CD8-positive, alpha-beta memory T cell (primary cell): Measurements from ENCODE around the gene IGFBP4. TPM values are rescaled to one million over a fixed set of nuclear protein-coding genes. Genes with fewer than 3 reads are reported as not detected.

Source experiments
- CTCF ChIA-PET: fragments of 350-600 bp; sonication (Branson Sonifier 250); formaldehyde crosslinking; loops from one replicate; lab custom pipeline; 2021; ENCODE audit warnings: antibody characterized with exemption; lab: Charles Lee
- POLR2A ChIA-PET: fragments of 350-600 bp; sonication (Branson Sonifier 250); formaldehyde crosslinking; loops from one replicate; lab custom pipeline; 2021; ENCODE audit warnings: antibody characterized with exemption; lab: Charles Lee
- DNase-seq, 5 donors: peaks; one replicate each; pipeline versions ENCODE4 v3.0.0 to v3.0.0-alpha.2; 2020 to 2022; ENCODE audit warnings: mixed read lengths in 1 of 5
- H3K27ac ChIP-seq: one replicate; pipeline ENCODE4 v1.7.0; 2013; ENCODE audit warnings: low read depth, mild to moderate bottlenecking, low read length, moderate library complexity
- H3K27me3 ChIP-seq: 2 replicates; pipeline ENCODE4 v1.7.0; 2013; ENCODE audit warnings: low read length, mild to moderate bottlenecking; ENCODE audit not compliant: insufficient read depth, poor library complexity, severe bottlenecking
- H3K36me3 ChIP-seq: 2 replicates; pipeline ENCODE4 v1.7.0; 2013; ENCODE audit warnings: mild to moderate bottlenecking, low read length, moderate library complexity; ENCODE audit not compliant: insufficient read depth
- H3K4me1 ChIP-seq: 2 replicates; pipeline ENCODE4 v1.7.0; 2013; ENCODE audit warnings: mild to moderate bottlenecking, low read length, moderate library complexity; ENCODE audit not compliant: insufficient read depth
- H3K4me3 ChIP-seq: 2 replicates; pipeline ENCODE4 v1.7.0; 2013; ENCODE audit warnings: mild to moderate bottlenecking, low read length
- H3K9me3 ChIP-seq: 2 replicates; pipeline ENCODE4 v1.7.0; 2013; ENCODE audit warnings: mild to moderate bottlenecking, low read length
- H3K27ac Mint-ChIP-seq, 8 donors: one replicate each; pipeline ENCODE4 v1.8.0; 2020 to 2021; ENCODE audit warnings: mixed read lengths in 8 of 8, mild to moderate bottlenecking in 6 of 8, inconsistent platforms in 3 of 8, moderate library complexity in 3 of 8
- H3K27me3 Mint-ChIP-seq, 2 donors: one replicate each; pipeline ENCODE4 v1.8.0; 2020 to 2021; ENCODE audit warnings: mixed read lengths in 2 of 2, mild to moderate bottlenecking in 1 of 2, moderate library complexity in 1 of 2
- H3K36me3 Mint-ChIP-seq, 3 donors: one replicate each; pipeline ENCODE4 v1.8.0; 2020 to 2021; ENCODE audit warnings: mixed read lengths in 3 of 3, inconsistent platforms in 1 of 3, mild to moderate bottlenecking in 1 of 3
- H3K4me1 Mint-ChIP-seq, 3 donors: one replicate each; pipeline ENCODE4 v1.8.0; 2020 to 2021; ENCODE audit warnings: mixed read lengths in 3 of 3, inconsistent platforms in 1 of 3, mild to moderate bottlenecking in 1 of 3
- H3K4me3 Mint-ChIP-seq, 7 donors: one replicate each; pipeline ENCODE4 v1.8.0; 2020 to 2021; ENCODE audit warnings: mixed read lengths in 7 of 7, mild to moderate bottlenecking in 6 of 7, moderate library complexity in 4 of 7, inconsistent platforms in 2 of 7
- H3K9me3 Mint-ChIP-seq, 5 donors: one replicate each; pipeline ENCODE4 v1.8.0; 2020 to 2022; ENCODE audit warnings: mixed read lengths in 5 of 5, mild to moderate bottlenecking in 3 of 5, moderate library complexity in 2 of 5, inconsistent platforms in 1 of 5
- polyA plus RNA-seq: library from polyadenylated mRNA; unstranded; fragments of 300-500 nt; fragmentation: Illumina TruSeq; gene quantifications from one replicate; pipeline ENCODE4 v1.2.3, GENCODE V29; 2021
- total RNA-seq, 2 experiments: library from RNA; stranded (reverse); gene quantifications; one replicate each; pipeline ENCODE4 v1.2.3, GENCODE V29; 2021

IGFBP4 gene
- total and polyA plus RNA-seq, 3 experiments from 2014 or later = 3.0 to 21.4 (median 3.2) TPM

DNA sequence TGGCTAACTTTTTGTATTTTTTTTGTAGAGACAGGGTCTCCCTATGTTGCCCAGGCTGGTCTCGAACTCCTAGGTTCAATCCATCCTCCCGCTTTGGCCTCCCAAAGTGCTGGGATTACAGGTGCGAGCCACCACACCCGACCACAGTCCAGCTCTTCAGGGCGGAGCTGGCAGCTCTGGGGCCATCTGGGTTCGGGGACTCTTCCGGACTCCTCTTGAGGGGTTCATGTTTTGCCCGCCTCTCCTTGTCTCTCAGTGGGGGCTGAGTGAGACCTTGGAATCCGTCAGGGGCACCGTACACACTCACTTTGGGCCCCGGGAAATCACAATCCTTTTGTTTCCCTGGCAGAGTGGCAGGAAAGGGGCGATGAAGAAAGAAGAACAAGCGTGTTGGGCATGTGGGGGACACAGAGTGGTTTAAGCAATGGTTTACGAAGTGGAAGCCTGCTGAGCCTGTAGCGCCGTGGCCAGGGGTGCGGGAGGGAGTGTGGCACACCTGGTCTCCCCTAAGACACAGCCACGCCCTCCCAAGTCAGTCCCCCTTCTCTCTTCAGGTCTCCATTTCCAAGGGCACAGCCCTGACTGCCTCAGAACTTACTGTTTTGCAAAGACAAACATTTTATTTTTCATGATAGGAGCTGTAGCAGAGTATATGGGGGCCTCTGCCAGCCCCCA lies 32.1 kb downstream of the IGFBP4 start:
- DNase-seq = no peak
- Mint-ChIP-seq H3K4me3 (no peak overlapping the region), H3K4me1 (peaks cover 24 to 41% (median 35%) of the 10 kb centered on the region in 3 donors), H3K27ac (peak overlapping the region in 3 of 8 donors; percentile 33 to 73 (median 72)), H3K9me3 (peaks cover 0 to 2% (median 0%) of the 10 kb centered on the region in 5 donors), H3K27me3 (peaks cover 0 to 1% of the 10 kb centered on the region in 2 donors), H3K36me3 (peaks cover 0 to 3% (median 2%) of the 10 kb centered on the region in 3 donors)
- H3K36me3 ChIP-seq = no peaks in the 10 kb centered on the region
- no peaks in the 10 kb centered on the region for H3K27me3 ChIP-seq
- H3K4me1 ChIP-seq = peaks cover 41% of the 10 kb centered on the region
- no peaks in the 10 kb centered on the region for H3K9me3 ChIP-seq
- H3K4me3 ChIP-seq = no peak overlapping the region
- CTCF ChIA-PET = interaction anchor here (0.6 to 4.8 kb wide), 23 partner anchors 8 to 119 kb away, joined by 3 to 31 read pairs (median 5); no protein-coding TSS in a partner anchor
- no peak overlapping the region for H3K27ac ChIP-seq
- POLR2A ChIA-PET = interaction anchor here (0.5 kb wide), 1 partner anchor 151 kb away, joined by 3 read pairs; no protein-coding TSS in a partner anchor

DNA sequence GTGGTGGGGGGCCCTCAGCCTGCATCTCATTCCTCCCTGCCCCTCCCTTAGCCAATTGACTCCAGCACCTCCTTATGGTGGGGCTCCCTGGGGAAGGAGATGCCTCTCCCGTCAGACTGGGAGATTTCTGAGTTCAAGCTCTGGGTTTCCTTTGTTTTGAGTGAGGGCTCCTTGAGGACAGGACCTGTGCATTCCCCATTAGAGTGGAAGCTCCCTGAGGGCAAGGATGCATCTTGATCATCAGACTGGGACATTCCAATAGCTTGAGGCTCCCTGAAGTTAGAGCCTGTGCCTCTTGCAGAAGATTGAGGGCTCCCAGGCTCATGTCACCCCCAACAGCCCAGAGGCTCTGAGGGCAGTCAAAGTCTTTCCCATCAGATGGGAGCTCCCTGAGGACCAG lies 34.5 kb downstream of the IGFBP4 start:
- peaks cover 60% of the 10 kb centered on the region for H3K4me1 ChIP-seq
- Mint-ChIP-seq H3K36me3 (peaks cover 0 to 3% (median 2%) of the 10 kb centered on the region in 3 donors), H3K27me3 (peaks cover 0 to 1% of the 10 kb centered on the region in 2 donors), H3K4me1 (peaks cover 48 to 63% (median 59%) of the 10 kb centered on the region in 3 donors), H3K4me3 (no peak overlapping the region), H3K27ac (peak overlapping the region in 7 of 8 donors; percentile 66 to 99 (median 79)), H3K9me3 (peaks cover 0 to 2% (median 0%) of the 10 kb centered on the region in 5 donors)
- ChIA-PET CTCF (interaction anchor here (2.1 to 4.8 kb wide), 2 partner anchors 36 to 56 kb away, joined by 8 to 31 read pairs; no protein-coding TSS in a partner anchor), POLR2A (no interaction called here)
- H3K27me3 ChIP-seq = no peaks in the 10 kb centered on the region
- H3K36me3 ChIP-seq = no peaks in the 10 kb centered on the region
- H3K9me3 ChIP-seq = no peaks in the 10 kb centered on the region
- DNase-seq = no peak
- H3K4me3 ChIP-seq = no peak overlapping the region
- H3K27ac ChIP-seq = no peak overlapping the region

- CTCF ChIA-PET = interaction anchor here (4.8 kb wide), 1 partner anchor 56 kb away, joined by 31 read pairs; no protein-coding TSS in a partner anchor
- Mint-ChIP-seq H3K4me3 (peak overlapping the region in 2 of 7 donors; percentile 44 to 58), H3K36me3 (peaks cover 0 to 3% (median 2%) of the 10 kb centered on the region in 3 donors), H3K27me3 (peaks cover 0 to 1% of the 10 kb centered on the region in 2 donors), H3K4me1 (peaks cover 49 to 67% (median 64%) of the 10 kb centered on the region in 3 donors), H3K9me3 (peaks cover 0 to 2% (median 0%) of the 10 kb centered on the region in 5 donors), H3K27ac (peak overlapping the region; percentile 54 to 99 (median 86))
- Histone ChIP-seq H3K27ac (peak overlapping the region; percentile 14), H3K4me1 (peaks cover 60% of the 10 kb centered on the region), H3K27me3 (no peaks in the 10 kb centered on the region), H3K9me3 (no peaks in the 10 kb centered on the region), H3K36me3 (no peaks in the 10 kb centered on the region), H3K4me3 (no peak overlapping the region)
- POLR2A ChIA-PET = no interaction called here
- DNase-seq = no peak
Observed at GRCh38 chr17:40478486-40478885, 35.2 kb downstream of the IGFBP4 start.

- Histone ChIP-seq H3K27ac (peak overlapping the region; percentile 67), H3K9me3 (no peaks in the 10 kb centered on the region), H3K27me3 (no peaks in the 10 kb centered on the region), H3K4me3 (peak overlapping the region; percentile 31), H3K36me3 (no peaks in the 10 kb centered on the region), H3K4me1 (peaks cover 60% of the 10 kb centered on the region)
- POLR2A ChIA-PET = interaction anchor here (0.6 to 1.9 kb wide), 8 partner anchors 37 to 652 kb away, joined by 3 to 23 read pairs (median 6); no protein-coding TSS in a partner anchor
- Mint-ChIP-seq H3K36me3 (peaks cover 0 to 3% (median 2%) of the 10 kb centered on the region in 3 donors), H3K4me1 (peaks cover 60 to 81% (median 76%) of the 10 kb centered on the region in 3 donors), H3K9me3 (peaks cover 0 to 2% (median 0%) of the 10 kb centered on the region in 5 donors), H3K27ac (peak overlapping the region; percentile 89 to 100 (median 99)), H3K4me3 (peak overlapping the region; percentile 45 to 85 (median 62)), H3K27me3 (peaks cover 0 to 1% of the 10 kb centered on the region in 2 donors)
- CTCF ChIA-PET = interaction anchor here (0.6 to 3.4 kb wide), 6 partner anchors 16 to 125 kb away, joined by 3 to 29 read pairs (median 4); no protein-coding TSS in a partner anchor
- DNase-seq = no peak
Observed at GRCh38 chr17:40479754-40480480, 36.7 kb downstream of the IGFBP4 start.

DNA sequence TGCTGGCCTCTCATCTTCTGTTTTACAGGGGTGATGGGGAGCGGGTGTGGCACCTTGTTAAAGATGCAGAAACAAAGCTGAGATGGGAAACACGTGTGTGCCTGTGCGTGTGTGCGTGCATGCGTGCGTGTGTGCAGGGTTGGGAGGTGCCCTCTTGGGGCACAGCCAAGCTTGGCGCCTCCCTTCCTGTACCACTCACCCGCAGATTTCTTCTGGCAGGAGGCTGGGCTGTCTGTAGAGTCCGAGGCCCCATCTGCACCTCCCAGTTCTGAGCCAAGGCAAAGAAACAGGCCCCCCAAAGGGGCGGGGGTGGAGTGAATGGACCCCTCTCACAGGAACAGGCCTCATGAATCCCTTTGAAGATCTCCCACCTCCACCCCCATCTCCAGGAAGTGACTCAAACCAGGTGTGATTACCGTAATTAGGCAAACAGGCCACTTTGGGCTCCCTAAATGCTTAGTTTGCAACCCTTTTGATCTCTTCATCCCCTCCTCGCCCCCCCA lies 37.3 kb downstream of the IGFBP4 start:
- H3K4me1 Mint-ChIP-seq = peaks cover 64 to 86% (median 82%) of the 10 kb centered on the region in 3 donors
- Histone ChIP-seq H3K4me3 (no peak overlapping the region), H3K36me3 (no peaks in the 10 kb centered on the region), H3K27me3 (no peaks in the 10 kb centered on the region), H3K9me3 (no peaks in the 10 kb centered on the region), H3K27ac (peak overlapping the region; percentile 67), H3K4me1 (peaks cover 61% of the 10 kb centered on the region)
- peaks cover 0 to 2% (median 0%) of the 10 kb centered on the region in 5 donors for H3K9me3 Mint-ChIP-seq
- peak overlapping the region; percentile 45 to 85 (median 62) for H3K4me3 Mint-ChIP-seq
- peaks cover 0 to 3% (median 2%) of the 10 kb centered on the region in 3 donors for H3K36me3 Mint-ChIP-seq
- ChIA-PET POLR2A (interaction anchor here (0.6 to 1.9 kb wide), 8 partner anchors 36 to 653 kb away, joined by 3 to 23 read pairs (median 6); no protein-coding TSS in a partner anchor), CTCF (interaction anchor here (0.6 to 3.4 kb wide), 6 partner anchors 15 to 126 kb away, joined by 3 to 29 read pairs (median 6); no protein-coding TSS in a partner anchor)
- DNase-seq = peak; percentile 76 to 96 (median 91)
- peak overlapping the region; percentile 89 to 100 (median 99) for H3K27ac Mint-ChIP-seq
- peaks cover 0 to 1% of the 10 kb centered on the region in 2 donors for H3K27me3 Mint-ChIP-seq

DNA sequence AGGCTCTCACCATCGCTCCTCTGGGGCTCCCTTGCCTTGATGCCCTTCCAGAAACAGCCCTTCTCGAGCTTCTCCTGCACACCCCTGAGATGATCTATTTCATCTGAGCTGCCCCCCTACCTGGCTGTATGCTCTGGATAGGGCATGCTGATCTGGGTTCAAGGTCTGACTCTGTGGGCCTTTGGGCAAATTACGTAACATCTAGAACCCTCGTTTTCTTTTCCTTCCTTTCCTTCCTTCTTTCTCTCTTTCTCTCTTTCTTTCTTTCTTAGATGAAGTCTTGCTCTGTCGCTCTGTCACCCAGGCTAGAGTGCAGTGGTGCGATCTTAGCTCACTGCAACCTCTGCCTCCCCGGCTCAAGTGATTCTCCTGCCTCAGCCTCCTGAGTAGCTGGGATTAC lies 37.9 kb downstream of the IGFBP4 start:
- Mint-ChIP-seq H3K27ac (peak overlapping the region; percentile 89 to 100 (median 99)), H3K27me3 (peaks cover 0 to 1% of the 10 kb centered on the region in 2 donors), H3K4me3 (peak overlapping the region; percentile 45 to 85 (median 62)), H3K4me1 (peaks cover 63 to 85% (median 83%) of the 10 kb centered on the region in 3 donors), H3K36me3 (peaks cover 0 to 3% (median 2%) of the 10 kb centered on the region in 3 donors), H3K9me3 (peaks cover 0 to 2% (median 0%) of the 10 kb centered on the region in 5 donors)
- Histone ChIP-seq H3K4me3 (peak overlapping the region; percentile 27), H3K4me1 (peaks cover 65% of the 10 kb centered on the region), H3K27ac (peak overlapping the region; percentile 67), H3K27me3 (no peaks in the 10 kb centered on the region), H3K36me3 (no peaks in the 10 kb centered on the region), H3K9me3 (no peaks in the 10 kb centered on the region)
- ChIA-PET CTCF (interaction anchor here (1.2 to 3.4 kb wide), 5 partner anchors 15 to 79 kb away, joined by 3 to 29 read pairs (median 8); no protein-coding TSS in a partner anchor), POLR2A (interaction anchor here (0.6 to 1.9 kb wide), 7 partner anchors 31 to 67 kb away, joined by 3 to 23 read pairs (median 6); no protein-coding TSS in a partner anchor)
- DNase-seq = no peak

DNA sequence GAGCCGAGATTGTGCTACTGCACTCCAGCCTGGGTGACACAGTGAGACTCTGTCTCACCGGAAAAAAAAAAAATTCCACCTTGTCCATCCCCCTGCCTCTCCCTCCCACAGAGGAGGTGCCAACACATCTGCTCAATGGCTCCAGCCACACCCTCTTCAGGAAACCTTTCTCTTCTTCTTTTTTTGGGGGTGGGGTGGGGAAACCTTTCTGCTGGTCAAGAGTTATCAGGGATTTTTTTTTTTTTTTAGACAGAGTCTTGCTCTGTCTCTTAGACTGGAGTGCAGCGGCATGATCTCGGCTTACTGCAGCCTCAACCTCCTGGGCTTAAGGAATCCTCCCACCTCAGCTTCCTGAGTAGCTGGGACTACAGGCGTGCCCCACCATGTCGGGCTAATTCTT lies 39.5 kb downstream of the IGFBP4 start:
- Histone ChIP-seq H3K4me1 (peaks cover 57% of the 10 kb centered on the region), H3K4me3 (no peak overlapping the region), H3K9me3 (no peaks in the 10 kb centered on the region), H3K27ac (no peak overlapping the region), H3K36me3 (no peaks in the 10 kb centered on the region), H3K27me3 (no peaks in the 10 kb centered on the region)
- Mint-ChIP-seq H3K4me3 (peak overlapping the region in 1 of 7 donors; percentile 15), H3K4me1 (peaks cover 66 to 84% (median 82%) of the 10 kb centered on the region in 3 donors), H3K27me3 (no peaks in the 10 kb centered on the region), H3K9me3 (peaks cover 0 to 2% (median 0%) of the 10 kb centered on the region in 5 donors), H3K27ac (peak overlapping the region; percentile 59 to 100 (median 98)), H3K36me3 (peaks cover 0 to 3% (median 0%) of the 10 kb centered on the region in 3 donors)
- ChIA-PET POLR2A (no interaction called here), CTCF (interaction anchor here (0.6 to 1.1 kb wide), 2 partner anchors 50 to 1748 kb away, joined by 3 read pairs; no protein-coding TSS in a partner anchor)
- DNase-seq = no peak
